Adrenal gland (tissue), 12 donors: ENCODE results near the gene SFTPA2. TPM values are rescaled to one million over a fixed set of nuclear protein-coding genes. Genes with fewer than 3 reads are reported as not detected.
"Not testable (repeated sequence)": the region's sequence is repeated elsewhere in the genome, so short reads cannot be mapped to it uniquely, and the experiment has no call there.

Source experiments
- DNase-seq, 7 donors: peaks; one replicate each; pipeline ENCODE4 v3.0.0-alpha.2; 2019 to 2020
- H3K27ac ChIP-seq, 5 donors: fragments of 200-600 bp; sonication (generic) in 4 of 5; 1 replicate in 3 of 5; 2 replicates in 2 of 5; pipeline versions ENCODE4 v1.5.1 to v1.8.0; 2016 to 2020; ENCODE audit warnings: mild to moderate bottlenecking in 1 of 5
- H3K27me3 ChIP-seq: fragments of 200-600 bp; 2 replicates; pipeline ENCODE4 v1.8.0; 2021
- H3K36me3 ChIP-seq, 2 donors: fragments of 200-600 bp; replicated peaks in 1 of 2; 1 replicate in 1 of 2; 2 replicates in 1 of 2; pipeline versions ENCODE4 v1.5.1 to v1.8.0; 2018 to 2022
- H3K4me1 ChIP-seq, 2 donors: fragments of 200-600 bp; replicated peaks in 1 of 2; 1 replicate in 1 of 2; 2 replicates in 1 of 2; pipeline versions ENCODE4 v1.5.1 to v1.8.0; 2018 to 2021
- H3K4me3 ChIP-seq, 4 donors: fragments of 200-600 bp; sonication (generic) in 3 of 4; one replicate each; pipeline ENCODE4 v1.5.1; 2016 to 2018
- H3K9me3 ChIP-seq, 3 donors: fragments of 200-600 bp; sonication (generic) in 1 of 3; replicated peaks in 1 of 3; 1 replicate in 2 of 3; 2 replicates in 1 of 3; pipeline versions ENCODE4 v1.5.1 to v1.8.0; 2016 to 2021
- POLR2A ChIP-seq, 2 donors: fragments of 450-650 bp; IDR thresholded peaks; one replicate each; pipeline ENCODE4 v1.6.1; 2017; ENCODE audit warnings: antibody characterized with exemption in 2 of 2, mild to moderate bottlenecking in 2 of 2, moderate library complexity in 1 of 2
- WGBS, 4 donors: extraction: QIAGEN DNeasy Blood & Tissue Kit in 2 of 4; methylation state at CpG; one replicate each; pipeline versions ENCODE4 v1.1.5 to v1.1.7; 2013 to 2017; 5-methylcytosine and 5-hydroxymethylcytosine counted together
- intact Hi-C, 2 donors: fragments of 100-400 bp; cut with DNase I; formaldehyde crosslinking; loops; one replicate each; pipeline versions ENCODE4 v1.14.1 to v1.15.0; 2022 to 2023
- polyA plus RNA-seq, 3 donors: library from polyadenylated mRNA; stranded (reverse); fragments of 200-250 nt in 2 of 3; fragments of 350-450 nt in 1 of 3; fragmentation: Illumina TruSeq in 1 of 3; extraction: RNeasy Lipid Tissue Mini Kit (QIAGEN cat#74804) in 1 of 3; gene quantifications; one replicate each; pipeline ENCODE4 v1.2.3, GENCODE V29; 2013 to 2014
- total RNA-seq, 9 donors: library from RNA; depleted of rRNA in 4 of 9; stranded (reverse); fragments of >200 nt in 4 of 9; fragments of 120-200 nt in 1 of 9; fragmentation: NEBNext Ultra II Directional in 1 of 9; extraction: Animal tissue kit (Norgen Biotek cat#: 25700) in 1 of 9; gene quantifications; one replicate each; pipeline versions ENCODE4 v1.1.0 to v1.2.4, GENCODE V29; 2013 to 2023
- TF ChIP-seq, protein P1 (sequence below), 6 experiments: fragments of 450-650 bp in 4 of 6; fragments of 200-600 bp in 2 of 6; sonication (generic) in 1 of 6; IDR thresholded peaks; 1 replicate in 5 of 6; 2 replicates in 1 of 6; pipeline versions ENCODE4 v1.5.1 to v1.8.0; 2016 to 2021; ENCODE audit warnings: antibody characterized with exemption in 6 of 6, mild to moderate bottlenecking in 2 of 6, moderate library complexity in 1 of 6
- donor health status: healthy with polysubstance abuse.
- donor health status: Bipolar disorder and iron deficiency.
- donor health status: DM: yes; HTN: yes; CAD: no.
- donor health status: DM: no; HTN: no; CAD: no.
- donor health status: DM: no; HTN: no; CAD: no.
- donor health status: DM: yes; HTN: yes; CAD: no.

Gene SFTPA2
- total and polyA plus RNA-seq, 12 donors: 0.06 to 10.1 (median 0.58) TPM; not detected in 6

DNA sequence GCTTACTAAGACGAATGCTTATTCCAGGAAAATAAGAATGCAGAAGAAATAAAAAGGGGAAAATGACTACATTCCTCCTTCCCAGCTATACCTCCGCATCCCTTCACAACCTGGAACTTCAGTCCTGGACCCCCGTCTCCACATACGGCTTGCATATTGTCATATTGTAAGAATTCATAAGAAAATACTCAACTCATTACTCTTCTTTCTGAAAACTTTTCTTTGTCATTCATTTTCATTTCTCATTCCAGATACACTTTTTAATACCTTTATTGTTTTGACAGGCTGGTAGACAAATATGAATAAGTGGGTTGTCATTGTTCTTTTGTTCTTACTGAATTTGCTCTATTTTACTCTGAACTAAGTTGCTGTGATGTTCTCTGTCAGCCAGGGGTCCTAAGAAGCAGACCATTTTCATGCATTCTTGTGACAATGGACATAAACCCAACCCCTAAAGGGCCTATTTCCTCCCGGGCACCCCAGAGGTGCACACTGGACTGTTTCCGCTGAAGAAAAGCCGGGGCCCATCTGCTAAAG lies 23.3 kb upstream of the SFTPA2 start:
- Histone ChIP-seq H3K27me3 (no peaks in the 10 kb centered on the region), H3K4me3 (no peak overlapping the region), H3K36me3 (no peaks in the 10 kb centered on the region), H3K4me1 (no peaks in the 10 kb centered on the region), H3K9me3 (no peaks in the 10 kb centered on the region), H3K27ac (no peak overlapping the region)
- DNase-seq: no peak
- TF ChIP-seq, protein P1, sequence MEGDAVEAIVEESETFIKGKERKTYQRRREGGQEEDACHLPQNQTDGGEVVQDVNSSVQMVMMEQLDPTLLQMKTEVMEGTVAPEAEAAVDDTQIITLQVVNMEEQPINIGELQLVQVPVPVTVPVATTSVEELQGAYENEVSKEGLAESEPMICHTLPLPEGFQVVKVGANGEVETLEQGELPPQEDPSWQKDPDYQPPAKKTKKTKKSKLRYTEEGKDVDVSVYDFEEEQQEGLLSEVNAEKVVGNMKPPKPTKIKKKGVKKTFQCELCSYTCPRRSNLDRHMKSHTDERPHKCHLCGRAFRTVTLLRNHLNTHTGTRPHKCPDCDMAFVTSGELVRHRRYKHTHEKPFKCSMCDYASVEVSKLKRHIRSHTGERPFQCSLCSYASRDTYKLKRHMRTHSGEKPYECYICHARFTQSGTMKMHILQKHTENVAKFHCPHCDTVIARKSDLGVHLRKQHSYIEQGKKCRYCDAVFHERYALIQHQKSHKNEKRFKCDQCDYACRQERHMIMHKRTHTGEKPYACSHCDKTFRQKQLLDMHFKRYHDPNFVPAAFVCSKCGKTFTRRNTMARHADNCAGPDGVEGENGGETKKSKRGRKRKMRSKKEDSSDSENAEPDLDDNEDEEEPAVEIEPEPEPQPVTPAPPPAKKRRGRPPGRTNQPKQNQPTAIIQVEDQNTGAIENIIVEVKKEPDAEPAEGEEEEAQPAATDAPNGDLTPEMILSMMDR (IDR thresholded peaks at IDR 0.05): no peak
- no peak for TF ChIP-seq POLR2A (IDR thresholded peaks at IDR 0.05)
- WGBS, 4 donors: 83 to 91% (median 86%) methylated on average over 4 to 7 of the region's 7 CpGs
- intact Hi-C loops: no loop called here

DNA sequence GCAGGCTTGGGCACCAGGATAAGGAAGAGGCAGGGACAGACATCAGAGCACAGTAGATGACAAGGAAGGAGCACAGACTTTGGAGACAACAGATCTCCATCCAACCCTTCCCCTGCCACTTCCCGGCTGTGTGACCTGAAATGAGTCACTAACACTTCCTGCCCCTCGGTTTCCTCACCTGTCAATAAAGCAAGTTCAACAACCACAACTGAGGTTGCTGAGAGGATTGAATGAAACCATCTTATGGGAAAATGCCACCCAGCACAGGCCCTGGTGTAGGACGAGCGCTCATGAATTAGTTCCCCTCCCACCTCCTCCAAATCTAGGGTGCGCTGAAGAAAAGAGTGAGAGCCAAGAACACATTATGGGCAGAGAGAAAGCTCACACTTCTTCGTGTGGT lies 22.7 kb upstream of the SFTPA2 start:
- H3K4me3 ChIP-seq, H3K27ac ChIP-seq, intact Hi-C loops, H3K9me3 ChIP-seq, H3K36me3 ChIP-seq, H3K4me1 ChIP-seq, DNase-seq, H3K27me3 ChIP-seq: not testable (repeated sequence)
- 30 to 65% (median 55%) methylated on average over 1 to 3 of the region's 6 CpGs for WGBS, 4 donors

DNA sequence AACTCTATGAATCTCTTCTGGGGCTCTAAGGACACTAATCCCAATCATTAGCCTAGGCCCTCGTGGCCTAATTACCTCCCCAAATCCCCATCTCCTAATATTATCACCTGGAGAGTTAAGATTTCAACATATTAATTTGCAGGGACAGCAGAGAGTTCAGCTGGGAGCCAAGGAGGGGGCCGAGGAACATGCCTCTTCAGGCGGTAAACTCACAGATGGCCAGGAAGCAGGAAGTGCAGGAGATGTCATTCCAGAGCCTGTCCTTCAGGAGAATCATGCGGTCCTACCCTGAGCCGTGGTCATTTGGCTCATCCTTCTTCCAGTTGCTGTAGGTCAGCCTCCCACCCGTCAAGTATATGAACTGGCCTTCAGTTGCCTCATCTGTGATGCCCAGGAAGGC lies 21.9 kb upstream of the SFTPA2 start:
- 85 to 89% (median 87%) methylated on average over 2 to 6 of the region's 6 CpGs for WGBS, 4 donors
- intact Hi-C loops: no loop called here
- TF ChIP-seq, protein P1 (IDR thresholded peaks at IDR 0.05): no peak
- no peak for TF ChIP-seq POLR2A (IDR thresholded peaks at IDR 0.05)

DNA sequence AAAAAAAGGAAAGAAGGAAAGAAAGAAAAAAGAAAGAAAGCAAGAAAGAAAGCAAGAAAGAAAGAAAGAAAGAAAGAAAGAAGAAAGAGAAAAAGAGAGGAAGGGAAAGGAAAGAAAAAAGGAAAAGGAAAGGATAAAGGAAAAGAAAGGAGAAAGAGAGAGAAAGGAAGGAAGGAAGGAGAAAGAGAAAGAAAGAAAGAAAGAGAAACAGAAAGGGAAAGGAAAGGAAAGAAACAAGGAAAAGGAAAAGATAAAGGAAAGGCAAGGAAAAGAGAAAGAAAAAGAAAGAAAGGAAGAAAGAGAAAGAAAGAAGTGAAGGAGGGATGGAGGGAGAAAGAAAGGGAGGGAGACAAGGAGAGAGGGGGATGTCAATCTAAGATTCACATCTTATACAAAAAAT lies 20.8 kb upstream of the SFTPA2 start:
- Histone ChIP-seq H3K27me3 (no peaks in the 10 kb centered on the region), H3K9me3 (no peaks in the 10 kb centered on the region), H3K36me3 (no peaks in the 10 kb centered on the region), H3K4me1 (no peaks in the 10 kb centered on the region), H3K27ac (no peak overlapping the region), H3K4me3 (no peak overlapping the region)
- no peak for TF ChIP-seq POLR2A (IDR thresholded peaks at IDR 0.05)
- TF ChIP-seq, protein P1 (IDR thresholded peaks at IDR 0.05): no peak
- intact Hi-C loops: no loop called here
- no peak for DNase-seq

More for the DNA sequence above, 21.9 kb upstream of the SFTPA2 start:
- Histone ChIP-seq H3K27ac (no peak overlapping the region), H3K36me3 (no peaks in the 10 kb centered on the region), H3K9me3 (no peaks in the 10 kb centered on the region), H3K4me1 (no peaks in the 10 kb centered on the region), H3K4me3 (no peak overlapping the region), H3K27me3 (no peaks in the 10 kb centered on the region)
- no peak for DNase-seq

DNA sequence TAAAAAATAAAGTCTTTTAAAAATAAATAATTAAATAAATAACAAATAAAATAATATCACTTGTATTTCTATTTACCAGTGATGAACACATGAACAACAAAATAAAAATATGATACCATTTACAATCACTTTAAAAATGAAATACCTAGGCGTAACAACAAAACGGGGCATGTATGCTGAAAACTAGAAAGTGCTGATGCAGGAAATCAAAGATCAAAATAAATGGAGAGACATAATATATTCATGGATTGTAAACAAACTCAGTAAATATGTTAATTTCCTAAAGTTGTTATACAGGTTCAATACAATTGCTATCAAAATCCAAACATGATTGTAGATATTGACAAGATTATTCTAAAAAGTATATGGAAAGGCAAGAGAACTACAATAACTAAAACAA lies 19.2 kb upstream of the SFTPA2 start:
- WGBS, 4 donors: 80 to 93% (median 89%) methylated on average over 2 of the region's 2 CpGs
- TF ChIP-seq, protein P1 (IDR thresholded peaks at IDR 0.05): no peak
- no peak for TF ChIP-seq POLR2A (IDR thresholded peaks at IDR 0.05)
- DNase-seq: no peak
- no peak overlapping the region for H3K27ac ChIP-seq
- no peaks in the 10 kb centered on the region for H3K27me3 ChIP-seq
- intact Hi-C loops: no loop called here
- no peaks in the 10 kb centered on the region for H3K36me3 ChIP-seq
- no peaks in the 10 kb centered on the region for H3K9me3 ChIP-seq
- no peaks in the 10 kb centered on the region for H3K4me1 ChIP-seq
- no peak overlapping the region for H3K4me3 ChIP-seq

DNA sequence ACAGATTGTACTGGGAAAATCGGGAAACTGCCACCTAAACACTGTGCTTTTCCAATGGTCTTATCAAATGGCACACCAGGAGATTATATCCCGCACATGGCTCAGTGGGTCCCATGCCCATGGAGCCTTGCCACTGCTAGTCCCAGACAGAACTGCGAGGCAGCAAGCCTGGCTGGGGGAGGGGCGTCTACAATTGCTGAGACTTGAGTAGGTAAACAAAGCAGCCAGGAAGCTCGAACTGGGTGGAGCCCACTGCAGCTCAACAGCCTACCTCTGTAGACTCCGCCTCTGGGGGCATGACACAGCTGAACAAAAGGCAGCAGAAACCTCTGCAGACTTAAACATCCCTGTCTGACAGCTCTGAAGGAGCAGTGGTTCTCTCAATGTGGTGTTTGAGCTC lies 10.4 kb upstream of the SFTPA2 start:
- DNase-seq, H3K9me3 ChIP-seq, intact Hi-C loops, H3K4me1 ChIP-seq, H3K36me3 ChIP-seq, H3K4me3 ChIP-seq, H3K27ac ChIP-seq: not testable (repeated sequence)
- peaks cover 17% of the 10 kb centered on the region for H3K27me3 ChIP-seq
- 67 to 80% (median 76%) methylated on average over 4 to 6 of the region's 6 CpGs for WGBS, 4 donors
